ENCODE data around the gene DES.

Gene DES

DNA sequence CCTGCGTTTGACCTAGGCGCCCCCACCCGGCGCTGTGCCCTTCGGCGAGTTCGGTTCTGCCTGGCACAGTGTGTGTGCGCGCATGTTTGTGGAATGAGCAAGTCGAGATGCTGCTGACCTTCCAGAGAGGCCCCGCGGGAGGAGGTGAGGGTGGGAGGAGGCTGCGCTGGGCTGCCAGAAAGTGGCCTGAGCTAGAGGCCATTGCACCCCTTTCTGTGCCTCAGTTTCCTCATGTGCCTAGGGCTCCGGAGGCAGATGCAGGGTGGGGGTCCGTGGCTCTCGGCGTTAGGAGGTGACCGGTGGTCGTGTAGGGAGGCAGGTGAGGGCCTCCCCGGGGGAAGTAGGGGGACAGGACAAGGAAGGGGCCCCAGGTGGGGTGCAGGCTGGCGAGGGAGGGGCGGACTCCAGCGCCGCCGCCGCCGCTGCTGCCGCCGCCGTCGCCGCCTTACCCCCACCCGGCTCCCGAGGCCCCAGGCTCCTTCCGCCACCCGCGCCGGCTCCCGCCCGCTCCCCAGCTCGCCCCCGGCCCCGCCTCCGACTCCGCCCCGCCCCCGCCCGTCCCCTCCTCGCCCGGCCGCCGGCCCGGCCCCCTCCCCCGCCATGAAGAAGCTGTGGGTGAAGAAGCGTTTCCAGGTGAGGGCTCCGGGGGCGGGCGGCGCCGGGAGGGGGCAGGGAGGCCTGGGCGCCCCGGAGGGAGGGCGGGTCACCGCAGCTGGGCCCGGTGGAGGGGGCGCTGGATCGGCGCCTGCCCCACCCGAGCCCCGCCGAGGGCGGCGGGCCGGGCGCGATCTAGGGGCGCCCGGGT is 23.5 kb downstream of the DES start:
- no peak for FAIRE-seq

GRCh38 chr2:219442256-219443015 is 24.3 kb downstream of the DES start:
- no peak for FAIRE-seq

DNA sequence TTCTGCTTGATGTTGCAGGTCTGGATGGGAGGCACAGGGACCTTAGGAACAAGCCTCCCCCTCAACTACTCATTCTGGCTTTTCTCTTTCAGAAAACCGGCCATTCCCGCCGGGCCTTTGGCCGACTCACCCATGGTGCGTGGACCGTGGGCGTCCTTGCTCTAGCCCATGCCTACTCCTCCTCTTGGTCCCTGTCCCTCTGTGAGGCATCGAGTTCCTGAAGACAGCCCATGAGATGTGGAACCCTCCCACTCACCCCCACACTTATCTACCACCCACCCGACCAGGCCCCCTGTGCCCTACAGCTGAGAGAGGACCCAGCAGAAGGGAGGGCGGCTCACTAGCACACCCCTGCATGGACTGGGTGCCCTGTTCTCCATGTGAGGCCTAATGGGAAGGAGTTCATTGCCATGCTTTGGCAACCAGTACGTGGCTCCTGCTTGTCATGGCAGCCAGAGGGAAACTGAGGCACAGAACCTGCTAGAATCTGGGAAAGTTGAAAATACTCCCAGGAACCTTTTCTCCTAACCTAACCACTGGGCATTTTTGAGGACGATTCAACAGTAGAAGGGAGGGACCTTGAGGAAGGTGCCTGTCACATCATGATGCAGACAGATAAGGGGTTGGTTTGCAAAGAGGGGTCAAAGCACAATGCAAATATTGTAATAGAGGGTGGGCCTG is 25.0 kb downstream of the DES start:
- FAIRE-seq, result no peak

DNA sequence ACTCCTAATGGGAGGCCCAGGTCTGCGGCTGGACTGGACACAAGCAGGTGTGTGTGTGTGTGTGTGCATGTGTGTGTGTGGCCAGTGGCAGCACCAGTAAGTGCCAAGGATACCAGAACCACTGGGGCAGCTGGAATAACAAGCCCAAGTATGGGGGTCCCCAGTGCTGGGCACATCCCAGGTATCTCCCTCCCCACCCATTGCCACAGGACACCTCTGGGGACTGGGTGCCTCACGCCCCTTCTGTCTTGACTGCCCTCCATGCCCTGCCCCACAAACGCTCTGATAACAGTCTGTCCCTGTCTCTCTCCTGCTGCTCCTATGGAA is 25.5 kb downstream of the DES start:
- FAIRE-seq, result no peak

- FAIRE-seq, result no peak
These were observed 26.5 kb downstream of the DES start for GRCh38 chr2:219444566-219445091.

DNA sequence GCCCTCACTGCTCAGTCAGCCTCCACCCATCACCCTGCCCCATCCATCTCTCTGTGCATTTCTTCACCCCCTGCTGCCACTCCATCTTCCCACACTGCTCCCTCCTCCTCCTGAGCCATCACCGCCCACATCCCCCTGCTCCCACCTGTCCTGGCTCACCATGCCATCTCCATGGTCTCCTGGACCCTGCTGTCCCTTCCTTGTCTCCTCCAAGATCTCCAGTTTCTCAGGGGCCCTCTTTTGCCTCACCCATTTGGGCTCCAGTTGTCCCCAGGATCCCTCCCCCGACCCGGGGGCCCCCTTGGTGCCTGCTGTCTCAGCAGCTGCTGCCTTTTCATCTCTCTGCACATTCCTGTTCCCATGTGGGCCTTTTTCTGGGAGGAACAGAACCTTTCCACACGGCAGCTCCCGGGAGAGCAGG is 27.1 kb downstream of the DES start:
- FAIRE-seq, result no peak

DNA sequence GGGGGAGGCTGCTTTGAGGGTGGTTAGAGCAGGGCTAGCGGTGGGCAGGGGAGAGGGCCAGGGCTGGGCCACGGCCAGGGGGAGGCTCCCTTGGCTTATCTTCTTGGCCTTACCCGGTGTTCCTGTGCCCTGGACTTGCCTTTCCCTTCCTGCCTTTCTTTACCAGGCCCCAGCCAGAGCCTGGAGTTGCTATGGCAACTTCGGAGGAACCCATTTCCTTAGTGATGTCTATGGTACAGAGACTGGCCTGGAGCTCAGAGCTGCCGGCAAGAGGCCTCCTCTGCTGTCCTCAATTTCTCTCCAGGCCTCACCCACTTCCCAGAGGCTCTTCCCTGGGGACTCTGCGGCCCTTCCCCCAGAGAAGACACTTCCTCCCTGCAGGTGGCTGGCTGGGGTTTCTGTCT is 27.9 kb downstream of the DES start:
- no peak for FAIRE-seq

- no peak for FAIRE-seq
These were observed 28.5 kb downstream of the DES start for GRCh38 chr2:219446689-219447088.

GRCh38 chr2:219447242-219448098 is 29.3 kb downstream of the DES start:
- FAIRE-seq, result no peak

DNA sequence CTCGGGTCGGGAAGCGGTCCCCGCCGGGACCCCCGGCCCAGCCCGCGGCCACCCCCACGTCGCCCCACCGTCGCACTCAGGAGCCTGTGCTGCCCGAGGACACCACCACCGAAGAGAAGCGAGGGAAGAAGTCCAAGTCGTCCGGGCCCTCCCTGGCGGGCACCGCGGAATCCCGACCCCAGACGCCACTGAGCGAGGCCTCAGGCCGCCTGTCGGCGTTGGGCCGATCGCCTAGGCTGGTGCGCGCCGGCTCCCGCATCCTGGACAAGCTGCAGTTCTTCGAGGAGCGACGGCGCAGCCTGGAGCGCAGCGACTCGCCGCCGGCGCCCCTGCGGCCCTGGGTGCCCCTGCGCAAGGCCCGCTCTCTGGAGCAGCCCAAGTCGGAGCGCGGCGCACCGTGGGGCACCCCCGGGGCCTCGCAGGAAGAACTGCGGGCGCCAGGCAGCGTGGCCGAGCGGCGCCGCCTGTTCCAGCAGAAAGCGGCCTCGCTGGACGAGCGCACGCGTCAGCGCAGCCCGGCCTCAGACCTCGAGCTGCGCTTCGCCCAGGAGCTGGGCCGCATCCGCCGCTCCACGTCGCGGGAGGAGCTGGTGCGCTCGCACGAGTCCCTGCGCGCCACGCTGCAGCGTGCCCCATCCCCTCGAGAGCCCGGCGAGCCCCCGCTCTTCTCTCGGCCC is 30.1 kb downstream of the DES start:
- no peak for FAIRE-seq

DNA sequence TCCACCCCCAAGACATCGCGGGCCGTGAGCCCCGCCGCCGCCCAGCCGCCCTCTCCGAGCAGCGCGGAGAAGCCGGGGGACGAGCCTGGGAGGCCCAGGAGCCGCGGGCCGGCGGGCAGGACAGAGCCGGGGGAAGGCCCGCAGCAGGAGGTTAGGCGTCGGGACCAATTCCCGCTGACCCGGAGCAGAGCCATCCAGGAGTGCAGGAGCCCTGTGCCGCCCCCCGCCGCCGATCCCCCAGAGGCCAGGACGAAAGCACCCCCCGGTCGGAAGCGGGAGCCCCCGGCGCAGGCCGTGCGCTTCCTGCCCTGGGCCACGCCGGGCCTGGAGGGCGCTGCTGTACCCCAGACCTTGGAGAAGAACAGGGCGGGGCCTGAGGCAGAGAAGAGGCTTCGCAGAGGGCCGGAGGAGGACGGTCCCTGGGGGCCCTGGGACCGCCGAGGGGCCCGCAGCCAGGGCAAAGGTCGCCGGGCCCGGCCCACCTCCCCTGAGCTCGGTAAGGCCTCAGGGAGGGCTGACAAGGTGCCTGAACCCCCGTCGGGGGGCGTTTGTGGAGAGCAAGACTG is 30.7 kb downstream of the DES start:
- FAIRE-seq, result no peak

DNA sequence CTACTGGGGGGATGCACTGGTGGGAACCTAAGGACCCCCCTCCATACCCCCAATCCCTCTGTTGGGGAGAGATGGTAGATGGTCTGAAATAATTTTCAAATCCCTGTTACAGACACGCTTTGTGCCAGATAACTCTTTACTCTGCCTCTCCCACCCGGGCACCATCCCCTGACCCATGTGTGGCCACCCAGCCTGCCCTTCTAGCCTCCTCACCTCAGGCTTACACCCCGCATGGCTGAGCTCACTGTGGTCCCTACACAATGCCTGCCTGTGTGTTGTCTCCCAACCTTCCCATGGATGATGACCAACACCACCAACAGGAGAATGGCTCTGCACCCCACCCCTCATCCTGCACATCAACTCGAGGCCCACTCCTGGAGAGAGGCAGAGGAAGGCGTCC is 31.4 kb downstream of the DES start:
- no peak for FAIRE-seq

DNA sequence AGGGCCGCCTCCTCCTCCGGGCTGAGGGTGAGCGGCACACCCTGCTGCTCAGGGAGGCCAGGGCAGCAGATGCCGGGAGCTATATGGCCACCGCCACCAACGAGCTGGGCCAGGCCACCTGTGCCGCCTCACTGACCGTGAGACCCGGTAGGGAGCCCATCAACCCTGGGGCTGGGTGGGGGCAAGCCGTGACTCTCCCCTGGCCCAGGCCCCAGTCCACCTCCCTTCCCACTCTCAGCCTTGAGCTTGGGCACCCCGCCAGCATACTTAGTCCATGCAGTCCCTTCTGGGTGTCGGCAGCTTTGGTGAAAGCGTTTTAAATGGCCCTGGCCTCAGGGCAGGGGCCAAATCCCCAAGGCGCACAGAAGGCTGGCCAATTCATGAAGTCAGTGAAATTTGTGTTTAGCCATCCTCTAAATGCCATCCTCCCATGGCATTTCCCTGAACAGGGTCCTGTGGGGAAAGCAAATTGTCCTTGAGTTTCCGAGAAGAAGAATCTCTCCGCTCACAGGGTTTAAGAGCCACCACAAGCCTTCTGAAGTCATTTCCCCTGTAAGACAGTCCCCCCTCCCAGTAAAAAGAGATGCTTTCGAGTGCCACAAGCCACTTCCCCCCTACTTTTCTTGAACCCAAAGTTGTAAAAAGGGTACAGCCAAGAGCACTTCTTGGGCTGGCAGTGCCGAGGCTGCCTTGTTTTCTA is 33.6 kb downstream of the DES start:
- no peak for FAIRE-seq

DNA sequence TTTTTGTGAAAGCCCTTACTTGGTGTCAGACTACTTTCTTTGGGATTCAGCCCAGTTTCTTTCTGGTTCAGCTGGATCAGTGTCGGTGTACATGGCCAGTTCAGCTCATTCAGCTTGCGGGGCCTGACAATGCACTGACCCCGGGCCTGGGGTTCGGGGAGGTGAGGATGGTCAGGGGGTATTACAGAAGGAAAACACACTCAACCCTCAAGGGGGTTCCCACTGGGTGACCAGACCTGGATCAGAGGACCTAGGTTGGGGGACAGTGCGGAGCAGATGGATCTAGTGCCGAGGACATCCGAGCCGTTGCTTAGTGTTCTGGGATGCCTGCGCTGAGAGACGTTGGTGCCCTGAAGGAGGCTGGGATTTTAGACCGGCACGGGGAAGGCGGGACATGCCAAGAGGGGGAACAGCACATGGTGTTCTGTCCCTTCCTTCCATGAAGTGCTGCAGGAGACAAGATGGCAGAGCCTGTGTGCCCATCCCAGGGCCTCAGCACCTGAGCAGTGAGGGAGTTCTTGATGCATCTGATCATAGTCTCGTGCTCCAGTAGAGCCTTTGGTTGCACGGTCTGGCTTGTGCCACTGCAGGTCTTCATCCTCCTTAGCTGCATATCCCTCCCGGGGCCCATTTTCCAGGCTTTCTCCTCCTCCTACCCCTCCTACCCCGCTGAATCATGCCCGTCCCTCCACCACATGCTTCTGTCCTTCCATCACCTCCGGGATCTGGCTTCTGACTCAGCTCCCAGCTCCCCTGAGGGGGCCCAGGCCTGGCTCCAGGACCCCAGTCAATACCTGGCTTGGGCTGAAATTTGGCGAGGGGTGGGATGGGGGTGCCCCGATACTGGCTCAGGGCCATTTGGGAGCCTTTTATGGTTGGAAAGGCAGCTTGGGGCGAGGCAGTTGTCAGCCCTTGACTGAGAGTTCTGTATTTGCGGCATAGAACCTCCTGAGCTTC is 34.5 kb downstream of the DES start:
- FAIRE-seq, result no peak

DNA sequence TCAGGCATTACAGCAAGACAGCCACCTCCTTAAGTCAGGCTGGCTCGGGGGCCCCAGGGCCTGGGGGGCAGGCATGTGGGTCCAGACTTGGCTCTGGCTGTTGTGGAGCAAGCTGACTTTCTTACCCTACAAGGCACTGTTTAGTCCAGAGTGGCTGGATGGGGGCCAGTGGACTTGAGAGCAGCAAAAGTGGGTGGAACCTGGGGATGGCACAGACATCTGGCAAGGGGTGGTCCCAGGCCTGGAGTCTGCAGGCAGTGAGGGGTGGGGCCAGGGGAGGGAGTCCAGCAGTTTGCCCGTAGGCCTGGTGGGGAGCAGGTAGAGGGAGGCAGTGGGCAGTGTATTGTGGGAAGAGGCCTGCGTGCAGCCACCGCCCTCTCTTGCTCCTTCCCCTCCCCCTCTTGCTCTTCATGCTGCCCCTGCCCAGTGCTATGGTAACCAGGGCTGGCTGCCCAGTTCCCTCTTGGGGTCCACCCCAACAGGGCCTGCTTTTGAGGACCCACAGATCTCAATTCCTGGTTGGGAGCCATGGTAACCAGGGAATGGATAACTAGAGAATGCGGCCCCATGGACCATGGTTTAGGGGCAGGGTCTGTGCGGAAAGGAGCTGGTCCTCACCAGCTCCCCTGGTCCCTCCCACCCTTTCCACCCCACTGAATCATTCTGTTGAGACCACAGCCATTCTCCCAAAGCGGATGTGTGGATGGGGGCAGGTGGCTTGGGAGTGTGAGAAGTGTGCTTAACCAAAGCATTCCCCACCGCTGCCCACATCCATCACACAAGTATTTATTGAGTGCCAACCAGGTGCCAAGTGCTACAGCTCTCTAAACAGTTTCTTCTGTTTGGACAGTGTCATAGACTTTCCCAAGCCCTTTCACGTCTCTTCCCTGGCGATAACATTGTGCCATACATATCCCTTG is 35.8 kb downstream of the DES start:
- no peak for FAIRE-seq

DNA sequence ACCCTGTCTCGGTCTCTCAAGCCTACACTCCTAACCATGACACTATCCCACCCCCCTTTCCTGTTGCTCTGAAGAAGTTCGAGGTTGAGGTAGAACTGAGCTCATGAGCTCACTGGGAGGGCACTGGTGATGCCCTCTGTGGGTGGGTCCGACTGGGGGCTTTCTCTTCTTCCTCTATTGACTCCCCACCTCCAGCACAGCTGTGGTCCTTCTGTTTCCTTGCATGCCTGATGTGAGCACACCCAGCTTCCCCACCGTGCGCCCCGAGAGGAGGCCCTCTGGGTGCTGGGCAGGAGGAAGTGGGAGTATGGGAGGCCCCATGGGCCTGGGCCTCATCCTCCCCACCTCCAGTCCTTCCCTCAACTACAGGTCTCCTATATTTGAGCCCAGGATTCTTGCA is 37.4 kb downstream of the DES start:
- no peak for FAIRE-seq

- no peak for FAIRE-seq
These were observed 39.7 kb downstream of the DES start for GRCh38 chr2:219457784-219458369.

- no peak for FAIRE-seq
These were observed 40.8 kb downstream of the DES start for GRCh38 chr2:219458996-219459395.
